GM13976 (cell line): ENCODE results near the gene SMPDL3B.

ENCODE experiments used
- DNase-seq: peaks from one replicate; pipeline ENCODE4 v3.0.0; 2012; ENCODE audit warnings: low spot score
- in situ Hi-C: fragments of 300-500 bp; cut with MboI; formaldehyde crosslinking; loops from one replicate; pipeline ENCODE4 v1.12.0; 2022; ENCODE audit warnings: low sequenced_read_pairs, mixed read lengths, inconsistent platforms; ENCODE audit not compliant: unreplicated experiment
- TF ChIP-seq, protein P1 (sequence below): IDR thresholded peaks from 2 replicates; pipeline ENCODE4 v1.5.1; 2012; ENCODE audit warnings: borderline replicate concordance, mild to moderate bottlenecking; ENCODE audit not compliant: insufficient read depth; ENCODE audit errors: extremely low read depth, missing control alignments, control extremely low read depth

SMPDL3B gene

DNA sequence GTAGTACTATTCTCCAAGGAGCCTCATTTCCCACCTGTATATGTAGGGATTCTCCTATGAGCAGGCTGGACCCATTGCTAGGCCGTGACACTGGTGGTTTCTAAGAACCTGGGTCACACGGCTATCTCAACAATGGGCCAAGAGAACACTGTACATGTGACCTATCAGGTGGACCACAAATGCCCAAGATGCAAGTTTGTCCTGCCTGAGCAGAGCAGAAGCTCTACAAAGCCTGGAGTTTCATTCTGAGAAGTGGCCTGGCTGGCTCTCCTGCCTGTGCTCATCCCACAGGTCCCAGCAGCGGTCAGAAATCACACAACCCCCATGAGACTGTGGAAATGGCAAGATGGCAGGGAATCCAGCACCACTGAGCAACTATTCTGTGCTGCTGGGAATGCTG is 45.3 kb upstream of the SMPDL3B start:
- in situ Hi-C loops, result no loop called here
- no peak for DNase-seq
- TF ChIP-seq, protein P1, sequence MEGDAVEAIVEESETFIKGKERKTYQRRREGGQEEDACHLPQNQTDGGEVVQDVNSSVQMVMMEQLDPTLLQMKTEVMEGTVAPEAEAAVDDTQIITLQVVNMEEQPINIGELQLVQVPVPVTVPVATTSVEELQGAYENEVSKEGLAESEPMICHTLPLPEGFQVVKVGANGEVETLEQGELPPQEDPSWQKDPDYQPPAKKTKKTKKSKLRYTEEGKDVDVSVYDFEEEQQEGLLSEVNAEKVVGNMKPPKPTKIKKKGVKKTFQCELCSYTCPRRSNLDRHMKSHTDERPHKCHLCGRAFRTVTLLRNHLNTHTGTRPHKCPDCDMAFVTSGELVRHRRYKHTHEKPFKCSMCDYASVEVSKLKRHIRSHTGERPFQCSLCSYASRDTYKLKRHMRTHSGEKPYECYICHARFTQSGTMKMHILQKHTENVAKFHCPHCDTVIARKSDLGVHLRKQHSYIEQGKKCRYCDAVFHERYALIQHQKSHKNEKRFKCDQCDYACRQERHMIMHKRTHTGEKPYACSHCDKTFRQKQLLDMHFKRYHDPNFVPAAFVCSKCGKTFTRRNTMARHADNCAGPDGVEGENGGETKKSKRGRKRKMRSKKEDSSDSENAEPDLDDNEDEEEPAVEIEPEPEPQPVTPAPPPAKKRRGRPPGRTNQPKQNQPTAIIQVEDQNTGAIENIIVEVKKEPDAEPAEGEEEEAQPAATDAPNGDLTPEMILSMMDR, result no peak

DNA sequence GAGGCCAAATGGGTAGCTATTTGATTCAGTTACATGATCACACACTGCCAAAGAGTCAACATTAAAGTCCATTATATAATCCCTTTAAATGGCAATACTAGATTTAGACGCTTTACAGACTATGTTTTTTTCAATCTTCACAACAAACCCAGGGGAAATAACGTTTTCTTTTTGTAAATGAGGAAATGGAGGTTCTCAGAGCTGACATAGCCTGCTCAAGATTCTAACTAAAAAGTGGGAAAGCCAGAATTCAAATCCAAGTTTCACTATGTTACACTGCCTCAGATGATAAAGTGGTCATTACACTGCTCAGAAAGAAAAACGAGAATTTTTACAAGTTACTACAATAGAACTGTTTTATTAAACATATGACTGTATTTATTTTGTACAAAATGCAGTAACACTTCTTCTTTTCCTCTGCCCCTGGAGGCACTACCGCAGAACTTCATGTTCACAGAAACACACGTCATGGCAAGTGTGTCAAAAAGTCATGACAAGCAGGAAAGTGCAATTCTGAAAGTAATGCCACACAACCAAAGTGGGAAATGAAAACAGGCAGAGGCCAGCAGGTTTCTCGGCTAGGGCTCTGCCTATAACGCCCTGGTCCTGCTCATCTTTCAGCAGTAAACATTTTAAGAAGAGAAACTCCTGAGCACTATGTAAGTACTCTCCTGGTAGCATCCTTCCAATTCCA is 43.5 kb upstream of the SMPDL3B start:
- TF ChIP-seq, protein P1, result no peak
- in situ Hi-C loops, result no loop called here
- DNase-seq, result peak; percentile 62

DNA sequence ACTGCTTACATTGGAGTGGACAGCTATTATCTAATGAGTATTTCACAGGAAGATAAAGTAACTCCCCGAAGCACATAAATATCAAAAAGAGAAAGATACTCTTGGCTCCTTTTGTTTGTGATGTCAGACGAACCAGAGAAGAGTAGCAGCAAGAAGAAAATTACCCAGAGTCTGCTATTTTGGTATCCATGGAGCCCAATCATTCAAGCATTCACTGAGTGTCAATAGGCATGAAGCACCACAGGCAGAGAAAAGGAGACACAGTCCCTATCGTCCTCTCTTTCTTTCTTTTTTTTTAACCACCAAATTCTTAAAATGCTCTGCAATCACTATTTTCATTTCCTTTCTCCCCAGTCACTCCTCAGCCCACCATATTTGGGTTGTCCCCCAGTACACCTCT is 40.3 kb upstream of the SMPDL3B start:
- DNase-seq, result no peak
- TF ChIP-seq, protein P1, result no peak
- in situ Hi-C loops, result no loop called here

DNA sequence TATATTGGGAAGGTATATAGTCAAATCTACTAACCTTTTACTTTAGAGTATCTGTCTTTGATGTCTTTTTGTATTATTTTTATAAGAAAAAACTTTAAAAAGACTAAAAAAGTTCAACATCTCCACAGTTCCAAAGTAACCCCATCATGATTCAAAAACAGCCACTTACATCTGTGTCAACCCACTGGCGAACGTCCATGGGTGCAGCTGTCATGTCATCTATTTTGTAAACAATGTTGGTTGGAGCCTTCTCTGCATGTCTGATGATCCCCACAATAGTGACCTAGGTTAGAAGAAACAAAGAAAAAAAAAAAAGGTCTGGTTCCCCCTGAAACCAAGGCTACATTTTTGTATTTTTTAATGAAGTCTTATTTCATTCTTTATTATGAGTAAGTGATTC is 28.0 kb upstream of the SMPDL3B start:
- TF ChIP-seq, protein P1, result no peak
- no peak for DNase-seq
- in situ Hi-C loops, result no loop called here

DNA sequence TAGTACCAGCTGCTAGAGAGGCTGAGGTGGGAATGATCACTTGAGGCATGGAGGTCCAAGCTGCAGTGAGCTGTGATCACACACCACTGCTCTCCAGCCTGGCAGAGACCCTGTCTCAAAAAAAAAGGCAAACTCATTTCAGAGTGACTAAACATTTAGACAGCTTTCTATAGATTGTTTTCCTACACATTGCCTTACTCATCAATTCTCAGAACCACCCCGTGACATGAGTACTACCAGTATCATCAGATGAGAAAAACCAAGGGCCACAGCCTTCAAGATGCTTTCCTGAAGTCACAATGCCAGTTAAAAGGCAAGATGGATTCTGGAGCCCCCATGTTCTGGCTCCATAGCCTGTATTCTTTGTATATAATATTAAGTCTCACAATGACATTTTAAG is 22.4 kb upstream of the SMPDL3B start:
- in situ Hi-C loops, result no loop called here
- DNase-seq, result no peak
- TF ChIP-seq, protein P1, result no peak

DNA sequence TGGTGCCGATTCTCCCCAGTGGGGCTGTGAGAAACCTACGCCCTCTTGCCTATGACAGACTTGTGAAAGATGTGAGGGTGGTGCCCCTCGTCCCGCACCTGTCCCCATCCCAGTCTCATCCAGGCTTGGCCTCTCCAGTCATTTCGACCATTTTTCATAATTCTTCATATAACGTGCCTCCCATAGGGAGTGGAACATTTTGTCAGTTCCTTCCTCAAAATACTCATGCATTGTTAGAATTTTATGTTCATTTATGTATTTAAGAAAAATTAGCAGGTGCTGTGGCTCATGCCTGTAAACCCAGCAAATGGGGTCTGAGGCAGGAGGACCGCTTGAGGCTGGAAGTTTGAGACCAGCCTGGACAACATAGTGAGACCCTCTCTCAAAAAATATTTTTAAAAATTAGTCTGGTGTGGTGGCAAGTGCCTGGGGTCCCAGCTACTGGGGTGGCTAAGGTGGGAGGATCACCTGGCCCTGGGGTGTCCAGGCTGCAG is 19.7 kb upstream of the SMPDL3B start:
- TF ChIP-seq, protein P1, result no peak
- DNase-seq, result no peak
- in situ Hi-C loops, result no loop called here
